Measurements from ENCODE around the gene HS3ST3B1. TPM values are rescaled to one million over a fixed set of nuclear protein-coding genes. Genes with fewer than 3 reads are reported as not detected.
A peak's percentile ranks its signal among the peaks of the same experiment; 100 is the strongest.

The HS3ST3B1 gene
- total RNA-seq, 2 donors from 2014 or later = 13.2 to 22.0 TPM

DNA sequence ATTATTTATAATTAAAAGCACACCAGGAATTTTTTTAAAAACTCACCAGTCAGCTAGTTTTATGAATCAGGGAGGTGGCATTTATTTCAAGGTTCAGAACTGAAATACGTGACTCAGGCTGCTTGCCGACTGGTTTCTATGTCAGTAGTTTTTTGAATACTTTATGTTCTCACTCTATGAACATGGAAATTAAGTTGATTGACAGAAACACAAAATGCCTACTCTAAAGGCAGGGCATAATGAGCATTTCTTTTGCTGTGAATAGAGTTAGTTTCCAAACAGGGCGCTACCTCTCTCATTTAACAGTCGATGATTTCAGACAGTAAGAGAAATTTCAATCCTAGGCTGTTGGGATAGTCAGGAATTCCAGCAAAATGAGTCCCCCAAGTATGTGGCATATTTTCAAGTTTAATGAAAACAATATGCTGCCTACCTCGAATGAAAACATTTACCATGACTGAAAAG is 6.7 kb downstream of the HS3ST3B1 start:
- no peak for ATAC-seq
- no peaks in the 10 kb centered on the region for H3K9me3 Mint-ChIP-seq
- H3K27me3 Mint-ChIP-seq = no peaks in the 10 kb centered on the region
- no peak overlapping the region for H3K27ac Mint-ChIP-seq
- DNase-seq (ENCODE audit: low spot score) = no peak
- H3K4me1 Mint-ChIP-seq (ENCODE audit: low read depth in 2 of 2) = peaks cover 56 to 66% of the 10 kb centered on the region in 2 donors
- H3K4me3 Mint-ChIP-seq = peak overlapping the region; percentile 36
- no peaks in the 10 kb centered on the region for H3K36me3 Mint-ChIP-seq

DNA sequence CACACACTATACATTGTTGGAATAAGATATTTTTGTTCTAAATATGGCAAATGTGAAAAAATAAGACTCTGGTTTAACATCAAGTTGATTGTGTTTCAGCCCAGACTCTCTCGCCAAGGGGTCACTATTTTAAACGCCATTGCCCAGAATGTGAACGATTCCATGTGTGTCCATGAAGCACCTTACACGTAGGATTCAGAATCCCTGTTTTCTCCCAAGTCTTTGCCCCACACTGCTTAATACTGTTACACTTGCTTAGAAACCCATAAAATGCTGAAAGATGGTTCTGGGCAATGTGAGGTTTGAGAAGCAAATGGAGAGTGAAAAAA is 7.7 kb downstream of the HS3ST3B1 start:
- no peaks in the 10 kb centered on the region for H3K27me3 Mint-ChIP-seq
- ATAC-seq (no peak), DNase-seq (ENCODE audit: low spot score) (no peak)
- H3K27ac Mint-ChIP-seq = peak overlapping the region; percentile 64 to 77
- peaks cover 57 to 62% of the 10 kb centered on the region in 2 donors for H3K4me1 Mint-ChIP-seq (ENCODE audit: low read depth in 2 of 2)
- peaks cover 4% of the 10 kb centered on the region for H3K36me3 Mint-ChIP-seq
- H3K9me3 Mint-ChIP-seq = no peaks in the 10 kb centered on the region
- H3K4me3 Mint-ChIP-seq = peak overlapping the region; percentile 81

DNA sequence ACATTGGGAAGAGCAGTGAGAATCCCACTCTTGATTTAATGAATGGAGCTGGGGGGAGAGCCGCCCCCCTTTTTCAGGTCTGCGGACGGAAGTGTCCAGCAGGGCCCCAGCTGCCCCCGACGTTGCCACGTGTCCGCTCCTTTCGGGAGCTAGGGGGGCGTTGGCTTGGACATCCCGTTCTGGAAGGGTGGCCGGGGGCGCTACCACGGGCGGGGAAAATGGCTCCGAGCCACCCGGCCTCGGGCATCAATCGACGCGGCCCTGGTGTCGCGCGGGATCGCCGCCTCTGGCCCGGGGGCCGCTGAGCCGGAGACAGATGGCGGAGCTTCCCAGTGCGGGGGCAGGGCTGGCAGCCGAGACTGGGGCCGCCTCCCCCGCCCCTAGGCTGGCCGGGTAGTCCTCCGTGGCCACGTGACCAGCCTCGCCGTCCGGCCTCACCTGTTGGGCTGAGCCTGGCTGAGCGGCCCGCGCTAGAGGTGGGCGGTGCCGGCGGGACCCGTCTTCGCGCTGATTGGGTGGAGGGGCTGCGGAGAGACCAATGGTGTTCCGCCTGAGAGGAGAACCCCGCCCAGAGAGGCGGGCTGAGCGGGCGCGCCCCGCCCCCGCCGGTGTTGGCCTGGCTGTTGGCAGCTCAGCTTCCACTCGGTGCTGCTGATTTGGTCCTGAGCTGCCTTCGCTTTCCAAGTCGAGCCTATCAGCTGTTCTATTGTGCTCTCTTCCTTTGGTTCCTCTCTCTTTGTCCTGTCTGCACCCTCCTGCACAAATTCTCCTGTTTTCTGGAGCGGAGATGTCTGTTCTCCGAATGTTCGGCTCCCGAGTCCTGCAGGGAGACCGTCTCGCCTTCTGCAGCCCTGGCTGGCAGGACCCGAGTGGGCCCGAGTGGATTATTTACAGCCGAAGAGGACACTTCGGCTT is 8.3 kb downstream of the HS3ST3B1 start:
- peaks cover 4% of the 10 kb centered on the region for H3K36me3 Mint-ChIP-seq
- H3K27ac Mint-ChIP-seq = peak overlapping the region; percentile 64 to 77
- H3K27me3 Mint-ChIP-seq = no peaks in the 10 kb centered on the region
- no peaks in the 10 kb centered on the region for H3K9me3 Mint-ChIP-seq
- DNase-seq (ENCODE audit: low spot score) (peak; percentile 94), ATAC-seq (peak; percentile 100)
- H3K4me3 Mint-ChIP-seq = peak overlapping the region; percentile 81
- H3K4me1 Mint-ChIP-seq (ENCODE audit: low read depth in 2 of 2) = peaks cover 55 to 59% of the 10 kb centered on the region in 2 donors

DNA sequence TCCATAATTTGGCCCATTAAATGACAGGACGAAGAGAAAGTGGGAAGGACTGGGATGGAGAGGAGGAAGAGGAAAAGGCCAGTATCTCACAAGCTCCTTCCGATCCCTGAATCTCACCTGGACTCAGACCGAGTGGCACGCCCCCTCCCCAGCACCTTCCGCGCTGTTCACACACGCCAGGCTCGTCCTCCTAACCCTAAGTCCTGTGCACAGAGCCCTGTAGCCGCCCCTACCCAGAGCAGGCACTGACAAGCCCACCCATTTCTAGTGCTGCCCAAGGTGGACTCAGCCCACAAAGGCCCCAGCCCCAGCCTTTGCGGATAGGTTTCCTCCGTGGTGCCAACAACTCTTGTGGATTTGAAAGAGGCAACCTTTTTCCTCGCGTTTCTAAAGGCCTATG is 9.2 kb downstream of the HS3ST3B1 start:
- no peak for ATAC-seq
- DNase-seq (ENCODE audit: low spot score) = no peak
- Mint-ChIP-seq H3K27ac (peak overlapping the region in 1 of 2 donors; percentile 62), H3K4me3 (peak overlapping the region; percentile 81), H3K4me1 (ENCODE audit: low read depth in 2 of 2) (peaks cover 51 to 53% of the 10 kb centered on the region in 2 donors), H3K9me3 (no peaks in the 10 kb centered on the region), H3K36me3 (peaks cover 4% of the 10 kb centered on the region), H3K27me3 (no peaks in the 10 kb centered on the region)

DNA sequence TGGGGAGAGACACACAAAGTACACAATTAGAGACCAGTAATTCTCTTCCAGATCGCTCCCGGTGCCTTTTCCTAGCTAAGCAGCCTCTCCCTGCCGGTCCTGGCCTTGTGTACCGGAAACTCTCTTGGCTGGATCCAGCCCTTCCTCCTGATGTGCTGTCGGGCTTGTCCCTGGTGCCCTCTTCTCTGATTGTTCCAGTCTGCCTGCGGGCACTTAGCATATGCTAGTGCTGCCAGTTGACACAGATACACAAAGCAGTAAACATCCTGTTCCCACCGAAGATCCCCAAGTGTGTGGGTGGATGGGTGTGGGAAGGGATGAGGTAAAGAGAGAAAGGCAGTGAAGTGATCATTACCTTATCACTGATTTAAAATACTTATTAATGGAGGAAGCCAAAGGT is 9.7 kb downstream of the HS3ST3B1 start:
- H3K4me1 Mint-ChIP-seq (ENCODE audit: low read depth in 2 of 2) = peaks cover 47 to 54% of the 10 kb centered on the region in 2 donors
- no peaks in the 10 kb centered on the region for H3K27me3 Mint-ChIP-seq
- peak overlapping the region; percentile 81 for H3K4me3 Mint-ChIP-seq
- ATAC-seq = no peak
- no peaks in the 10 kb centered on the region for H3K9me3 Mint-ChIP-seq
- H3K36me3 Mint-ChIP-seq = peaks cover 4% of the 10 kb centered on the region
- no peak for DNase-seq (ENCODE audit: low spot score)
- peak overlapping the region in 1 of 2 donors; percentile 62 for H3K27ac Mint-ChIP-seq

DNA sequence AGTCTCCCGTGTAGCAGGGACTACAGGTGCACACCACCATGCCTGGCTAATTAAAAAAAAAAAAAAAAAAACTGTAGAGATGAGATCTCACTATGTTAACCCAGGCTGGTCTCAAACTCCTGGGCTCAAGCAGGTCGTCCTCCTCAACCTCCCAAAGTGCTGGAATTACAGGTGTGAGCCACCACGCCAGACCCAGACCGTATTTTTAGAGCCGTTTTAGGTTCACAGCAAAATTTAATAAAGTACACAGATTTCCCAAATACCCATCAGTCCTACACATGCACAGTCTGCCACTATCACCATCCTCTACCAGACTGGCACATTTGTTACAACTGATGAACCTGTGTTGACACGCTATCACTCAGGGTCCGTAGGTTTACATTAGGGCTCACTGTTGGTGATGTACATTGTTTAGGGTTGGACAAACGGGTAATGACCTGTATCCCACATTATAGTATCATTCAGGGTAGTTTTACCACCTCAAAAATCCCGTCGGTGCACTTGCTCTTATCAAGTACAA is 10.4 kb downstream of the HS3ST3B1 start:
- no peaks in the 10 kb centered on the region for H3K27me3 Mint-ChIP-seq
- ATAC-seq = no peak
- H3K4me3 Mint-ChIP-seq = peak overlapping the region; percentile 57
- DNase-seq (ENCODE audit: low spot score) = no peak
- H3K9me3 Mint-ChIP-seq = no peaks in the 10 kb centered on the region
- peaks cover 4% of the 10 kb centered on the region for H3K36me3 Mint-ChIP-seq
- peaks cover 46 to 53% of the 10 kb centered on the region in 2 donors for H3K4me1 Mint-ChIP-seq (ENCODE audit: low read depth in 2 of 2)
- peak overlapping the region; percentile 24 to 62 for H3K27ac Mint-ChIP-seq

DNA sequence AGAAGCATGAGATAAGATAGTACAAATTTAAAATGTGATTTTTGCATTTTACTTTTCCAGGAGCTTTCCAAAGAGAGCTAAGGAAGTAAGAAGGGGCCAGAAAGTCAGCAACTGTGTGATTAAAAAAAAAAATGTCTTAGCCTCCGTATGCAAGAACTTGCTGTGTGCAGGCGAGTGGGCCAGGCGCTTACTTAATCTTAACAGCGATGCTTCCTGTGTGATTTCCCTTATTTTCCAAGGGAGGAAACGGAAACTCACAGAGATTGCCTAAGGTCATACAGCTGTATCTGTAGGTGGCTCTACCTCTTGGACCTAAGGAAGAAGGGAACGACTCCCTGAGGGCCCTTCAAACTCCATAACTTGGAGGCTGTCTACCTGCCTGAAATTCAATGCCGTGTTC is 11.1 kb downstream of the HS3ST3B1 start:
- Mint-ChIP-seq H3K27ac (peak overlapping the region; percentile 24 to 62), H3K4me3 (peak overlapping the region; percentile 57), H3K9me3 (no peaks in the 10 kb centered on the region), H3K36me3 (peaks cover 4% of the 10 kb centered on the region), H3K27me3 (no peaks in the 10 kb centered on the region), H3K4me1 (ENCODE audit: low read depth in 2 of 2) (peaks cover 48 to 57% of the 10 kb centered on the region in 2 donors)
- DNase-seq (ENCODE audit: low spot score) (peak; percentile 66), ATAC-seq (no peak)

DNA sequence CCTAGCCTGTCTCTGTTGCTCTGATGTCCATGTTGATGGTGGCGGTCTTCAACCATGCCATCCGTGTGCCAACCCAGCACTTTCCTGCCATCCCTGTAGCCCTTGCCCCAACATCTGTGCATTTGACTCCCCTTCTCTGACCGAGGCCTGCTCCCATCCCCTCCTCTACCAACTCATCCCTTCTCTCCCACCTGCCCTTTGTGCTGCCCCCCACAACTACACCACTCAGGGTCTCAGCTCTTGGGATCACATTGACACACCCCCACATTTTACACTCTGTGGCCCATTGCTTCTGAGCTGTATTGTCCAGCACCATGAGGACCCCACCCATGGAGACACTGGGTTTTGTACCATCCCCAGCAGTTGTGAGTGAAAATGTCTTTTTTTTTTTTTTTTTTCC is 11.6 kb downstream of the HS3ST3B1 start:
- H3K9me3 Mint-ChIP-seq = no peaks in the 10 kb centered on the region
- peaks cover 4% of the 10 kb centered on the region for H3K36me3 Mint-ChIP-seq
- H3K4me1 Mint-ChIP-seq (ENCODE audit: low read depth in 2 of 2) = peaks cover 53 to 62% of the 10 kb centered on the region in 2 donors
- DNase-seq (ENCODE audit: low spot score) = no peak
- peak overlapping the region; percentile 57 for H3K4me3 Mint-ChIP-seq
- no peaks in the 10 kb centered on the region for H3K27me3 Mint-ChIP-seq
- H3K27ac Mint-ChIP-seq = peak overlapping the region; percentile 24 to 62
- ATAC-seq = no peak

DNA sequence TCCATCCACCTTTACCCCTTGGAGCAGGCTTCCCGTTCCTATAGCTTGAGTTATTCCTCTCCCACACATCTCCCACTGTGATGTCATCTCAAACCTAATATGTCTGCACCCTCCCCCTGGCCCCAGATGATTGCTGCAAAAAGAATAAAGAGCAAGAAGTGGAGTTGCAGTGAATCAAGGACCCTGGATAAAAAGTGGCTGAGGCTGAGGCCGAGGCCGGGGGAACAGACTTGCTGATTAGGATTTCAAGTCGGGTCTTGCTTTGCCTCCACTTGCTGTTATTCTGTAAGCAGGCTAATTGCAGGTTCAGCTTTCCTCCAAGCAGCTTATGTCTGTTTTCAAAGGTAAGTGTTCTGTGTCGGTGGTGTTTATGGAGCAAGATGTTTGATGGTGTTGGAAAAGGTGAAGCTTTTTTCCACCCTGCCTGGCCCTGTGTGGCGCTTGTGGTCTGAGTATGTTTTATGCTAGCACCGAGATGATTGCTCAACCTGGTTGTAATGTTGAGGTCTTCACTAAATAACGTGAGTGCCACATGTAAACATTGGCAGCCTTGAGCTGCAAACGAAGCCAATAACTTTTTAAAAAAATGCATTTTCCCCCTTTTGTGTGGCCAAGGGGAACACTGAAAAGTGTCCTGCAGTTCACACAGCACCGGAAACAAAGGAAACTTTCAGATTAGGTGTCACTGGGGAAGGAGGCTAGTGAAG is 15.4 kb downstream of the HS3ST3B1 start:
- Mint-ChIP-seq H3K27ac (peak overlapping the region in 1 of 2 donors; percentile 1), H3K27me3 (no peaks in the 10 kb centered on the region), H3K4me3 (no peak overlapping the region), H3K4me1 (ENCODE audit: low read depth in 2 of 2) (peaks cover 60 to 70% of the 10 kb centered on the region in 2 donors), H3K9me3 (no peaks in the 10 kb centered on the region), H3K36me3 (peaks cover 4% of the 10 kb centered on the region)
- no peak for ATAC-seq
- peak; percentile 59 for DNase-seq (ENCODE audit: low spot score)

DNA sequence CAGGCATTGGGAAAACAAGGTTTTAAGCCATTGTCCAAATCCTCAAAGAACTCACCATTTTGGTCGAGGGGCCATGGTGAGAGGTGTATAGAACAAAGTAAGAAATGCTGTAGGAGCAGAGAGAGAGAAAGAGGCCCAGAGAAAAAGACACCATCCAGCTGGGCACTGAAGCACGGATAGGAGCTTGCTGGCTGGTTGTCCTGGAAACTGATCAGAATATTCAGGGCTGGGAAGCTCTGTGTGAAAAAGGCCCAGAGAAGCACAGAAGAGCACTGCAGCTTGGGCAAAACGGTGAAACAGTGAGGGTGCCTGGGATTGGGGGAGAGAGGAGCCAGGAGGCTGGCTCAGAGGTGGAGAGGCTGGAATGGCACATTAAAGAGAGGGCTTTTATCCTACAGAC is 16.5 kb downstream of the HS3ST3B1 start:
- Mint-ChIP-seq H3K36me3 (peaks cover 4% of the 10 kb centered on the region), H3K4me3 (no peak overlapping the region), H3K4me1 (ENCODE audit: low read depth in 2 of 2) (peaks cover 60 to 67% of the 10 kb centered on the region in 2 donors), H3K27ac (peak overlapping the region; percentile 2 to 46), H3K27me3 (no peaks in the 10 kb centered on the region), H3K9me3 (no peaks in the 10 kb centered on the region)
- ATAC-seq = no peak
- DNase-seq (ENCODE audit: low spot score) = peak; percentile 23

DNA sequence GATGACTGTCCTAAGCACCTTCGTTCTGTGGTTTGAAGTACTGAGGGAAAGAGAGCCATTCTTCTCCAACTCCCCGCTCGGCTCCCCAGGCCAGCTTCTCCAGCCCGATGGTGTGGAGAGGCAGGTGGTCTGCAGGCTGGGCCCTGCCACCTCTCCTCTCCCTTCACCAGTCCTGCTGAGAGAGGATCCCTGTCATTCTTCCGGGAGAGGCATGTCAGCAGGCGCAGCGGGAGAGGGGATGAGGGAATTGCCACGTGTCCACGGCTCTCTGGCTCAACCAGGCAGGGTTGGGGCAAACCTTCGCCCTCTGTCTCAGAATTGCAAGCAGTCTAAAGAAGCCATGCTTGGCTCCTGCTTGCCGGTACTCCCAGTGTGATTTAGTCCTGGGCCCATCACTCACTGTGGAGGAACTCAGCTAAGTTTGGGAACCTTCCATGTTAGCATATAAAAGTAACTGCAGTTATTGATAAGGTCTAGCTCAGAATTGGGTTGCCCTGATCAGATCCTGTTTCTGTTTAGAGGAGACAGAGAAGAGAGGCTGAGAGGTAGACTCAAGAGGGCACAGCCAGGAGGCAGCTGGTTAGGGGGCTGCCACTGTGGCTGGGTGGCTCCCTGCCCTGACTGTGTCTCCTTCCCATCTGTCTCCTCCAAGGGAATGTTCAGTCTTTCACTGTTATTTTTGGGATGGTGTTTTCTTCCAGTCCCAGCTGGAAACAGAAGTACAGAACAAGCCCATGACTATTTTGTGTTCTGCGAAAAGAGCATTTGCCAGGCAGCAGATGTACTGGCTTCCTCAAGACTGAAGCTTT is 17.4 kb downstream of the HS3ST3B1 start:
- Mint-ChIP-seq H3K27ac (peak overlapping the region; percentile 39 to 47), H3K9me3 (no peaks in the 10 kb centered on the region), H3K36me3 (peaks cover 2% of the 10 kb centered on the region), H3K4me1 (ENCODE audit: low read depth in 2 of 2) (peaks cover 56 to 64% of the 10 kb centered on the region in 2 donors), H3K4me3 (peak overlapping the region; percentile 36), H3K27me3 (no peaks in the 10 kb centered on the region)
- no peak for ATAC-seq
- peak; percentile 28 for DNase-seq (ENCODE audit: low spot score)

DNA sequence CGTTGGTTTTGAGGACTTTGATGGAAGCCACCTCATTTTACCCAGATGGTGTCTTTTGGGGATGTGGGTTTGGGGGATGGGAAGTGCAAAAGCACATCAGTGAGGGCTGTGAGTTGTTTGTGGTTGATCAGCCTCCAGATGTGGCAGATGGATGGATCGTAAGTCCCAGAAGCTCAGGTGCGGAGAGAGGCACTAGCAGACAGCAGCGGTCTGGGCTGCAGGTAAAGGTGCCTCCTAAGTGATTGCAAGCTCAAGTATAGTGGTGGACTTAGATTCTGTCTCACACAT is 18.0 kb downstream of the HS3ST3B1 start:
- Mint-ChIP-seq H3K4me1 (ENCODE audit: low read depth in 2 of 2) (peaks cover 56 to 65% of the 10 kb centered on the region in 2 donors), H3K27ac (peak overlapping the region; percentile 39 to 47)
- no peak for DNase-seq (ENCODE audit: low spot score)

DNA sequence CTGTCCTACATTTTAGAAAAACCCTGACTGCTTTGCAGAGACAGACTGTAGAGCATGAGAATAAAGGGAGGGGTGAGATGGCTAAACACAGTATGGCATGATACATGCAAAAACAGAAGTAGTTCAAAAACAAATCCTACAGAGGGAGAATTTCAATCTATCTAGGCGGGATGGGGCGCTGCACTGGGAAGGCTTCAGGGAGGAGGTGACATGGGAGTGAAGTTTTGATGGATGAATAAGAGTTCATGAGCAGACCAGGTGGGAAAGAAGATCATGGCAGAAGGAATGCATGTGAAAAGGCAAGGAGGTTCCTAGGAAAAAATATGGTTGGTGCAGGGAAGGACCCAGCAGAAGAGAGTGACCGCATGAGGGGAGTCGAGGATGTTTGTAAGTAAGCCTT is 19.2 kb downstream of the HS3ST3B1 start:
- H3K4me1 Mint-ChIP-seq (ENCODE audit: low read depth in 2 of 2) = peaks cover 61 to 62% of the 10 kb centered on the region in 2 donors
- no peaks in the 10 kb centered on the region for H3K36me3 Mint-ChIP-seq
- DNase-seq (ENCODE audit: low spot score) (peak; percentile 15), ATAC-seq (no peak)
- peak overlapping the region; percentile 5 for H3K4me3 Mint-ChIP-seq
- no peak overlapping the region for H3K27ac Mint-ChIP-seq
- no peaks in the 10 kb centered on the region for H3K27me3 Mint-ChIP-seq
- H3K9me3 Mint-ChIP-seq = no peaks in the 10 kb centered on the region

More for the DNA sequence above, 18.0 kb downstream of the HS3ST3B1 start:
- Mint-ChIP-seq H3K36me3 (no peaks in the 10 kb centered on the region), H3K27me3 (no peaks in the 10 kb centered on the region), H3K4me3 (peak overlapping the region; percentile 36), H3K9me3 (no peaks in the 10 kb centered on the region)
- no peak for ATAC-seq

All from natural killer cell treated with Interleukin-12 subunit alpha and Interleukin-12 subunit beta and Interleukin-15 and Interleukin-18, amount 100 ng/mL, for 72 hours (primary cell).